BE2C (cell line): ENCODE results near the gene PCSK6.

ENCODE experiments used
- DNase-seq: peaks from one replicate; pipeline ENCODE4 v3.0.0-alpha.2; 2020
- H3K27me3 ChIP-seq: fragments of 250-450 bp; sonication (Bioruptor Pico); 2 replicates; pipeline ENCODE4 v1.5.1; 2020; ENCODE audit warnings: mild to moderate bottlenecking
- H3K36me3 ChIP-seq: fragments of 250-450 bp; sonication (Bioruptor Pico); 2 replicates; pipeline ENCODE4 v1.5.1; 2020; ENCODE audit warnings: mild to moderate bottlenecking
- H3K4me1 ChIP-seq: fragments of 250-450 bp; sonication (Bioruptor Pico); 2 replicates; pipeline ENCODE4 v1.5.1; 2020
- H3K4me3 ChIP-seq: 2 replicates; pipeline ENCODE4 v1.5.1; 2011; ENCODE audit warnings: low read depth, low read length
- H3K9me3 ChIP-seq: fragments of 250-450 bp; sonication (Bioruptor Pico); 2 replicates; pipeline ENCODE4 v1.5.1; 2020
- TF ChIP-seq, protein P1 (sequence below): IDR thresholded peaks from 2 replicates; pipeline ENCODE4 v1.5.1; 2012; ENCODE audit warnings: mild to moderate bottlenecking, low read depth, low read length

The PCSK6 gene

DNA sequence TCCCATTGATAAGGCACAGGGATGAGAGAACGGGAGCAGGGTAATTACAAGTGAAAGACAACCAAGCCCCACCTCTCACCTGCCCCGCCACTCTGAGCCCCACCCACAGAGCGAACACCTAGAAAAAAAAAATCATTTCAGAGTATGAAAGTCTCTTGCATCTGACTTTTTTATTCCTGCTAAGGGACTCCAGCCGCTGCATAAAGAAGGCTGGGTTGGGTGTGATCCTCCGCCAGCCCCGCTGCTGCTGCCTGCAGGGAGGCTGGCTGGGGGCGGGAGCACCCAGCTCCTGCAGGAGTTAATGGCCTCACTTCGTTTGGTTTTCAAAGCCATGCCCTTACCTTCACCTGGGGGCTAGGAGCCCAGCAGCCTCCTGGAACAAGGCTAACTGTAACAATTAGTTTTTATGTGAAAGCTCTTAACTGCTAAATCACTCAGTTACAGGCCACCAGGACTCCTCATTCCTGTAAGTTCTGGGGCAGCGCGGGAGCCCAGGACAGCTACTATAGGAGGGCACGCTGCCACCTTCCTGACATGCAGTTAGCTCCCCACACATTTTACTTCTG, 116.5 kb downstream of the PCSK6 start:
- Histone ChIP-seq H3K36me3 (no peaks in the 10 kb centered on the region), H3K9me3 (no peaks in the 10 kb centered on the region), H3K4me1 (no peaks in the 10 kb centered on the region), H3K27me3 (no peaks in the 10 kb centered on the region), H3K4me3 (no peak overlapping the region)
- DNase-seq: no peak
- TF ChIP-seq, protein P1, sequence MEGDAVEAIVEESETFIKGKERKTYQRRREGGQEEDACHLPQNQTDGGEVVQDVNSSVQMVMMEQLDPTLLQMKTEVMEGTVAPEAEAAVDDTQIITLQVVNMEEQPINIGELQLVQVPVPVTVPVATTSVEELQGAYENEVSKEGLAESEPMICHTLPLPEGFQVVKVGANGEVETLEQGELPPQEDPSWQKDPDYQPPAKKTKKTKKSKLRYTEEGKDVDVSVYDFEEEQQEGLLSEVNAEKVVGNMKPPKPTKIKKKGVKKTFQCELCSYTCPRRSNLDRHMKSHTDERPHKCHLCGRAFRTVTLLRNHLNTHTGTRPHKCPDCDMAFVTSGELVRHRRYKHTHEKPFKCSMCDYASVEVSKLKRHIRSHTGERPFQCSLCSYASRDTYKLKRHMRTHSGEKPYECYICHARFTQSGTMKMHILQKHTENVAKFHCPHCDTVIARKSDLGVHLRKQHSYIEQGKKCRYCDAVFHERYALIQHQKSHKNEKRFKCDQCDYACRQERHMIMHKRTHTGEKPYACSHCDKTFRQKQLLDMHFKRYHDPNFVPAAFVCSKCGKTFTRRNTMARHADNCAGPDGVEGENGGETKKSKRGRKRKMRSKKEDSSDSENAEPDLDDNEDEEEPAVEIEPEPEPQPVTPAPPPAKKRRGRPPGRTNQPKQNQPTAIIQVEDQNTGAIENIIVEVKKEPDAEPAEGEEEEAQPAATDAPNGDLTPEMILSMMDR: no peak

DNA sequence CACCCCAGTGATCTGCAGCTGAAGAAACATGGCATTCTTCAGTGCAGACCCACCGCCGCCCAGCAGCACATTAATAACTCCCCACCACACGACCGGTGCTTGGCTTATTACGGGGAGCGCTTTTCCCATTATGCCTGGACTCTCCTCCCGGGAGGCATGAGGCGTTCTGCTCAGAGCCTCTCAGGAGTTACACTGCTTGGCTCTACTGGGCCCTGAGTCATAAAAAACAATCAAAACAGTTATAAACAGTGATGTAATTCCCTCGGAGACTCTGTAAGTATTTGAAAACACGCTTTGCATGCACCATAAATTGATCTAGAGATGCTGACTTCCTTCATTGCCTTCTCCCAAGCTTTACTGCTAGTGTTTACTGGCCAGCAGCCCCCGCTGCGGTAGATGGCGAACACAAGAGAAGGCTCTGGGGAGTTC, 117.3 kb downstream of the PCSK6 start:
- TF ChIP-seq, protein P1: no peak
- Histone ChIP-seq H3K27me3 (no peaks in the 10 kb centered on the region), H3K4me1 (no peaks in the 10 kb centered on the region), H3K4me3 (no peak overlapping the region), H3K36me3 (no peaks in the 10 kb centered on the region), H3K9me3 (no peaks in the 10 kb centered on the region)
- DNase-seq: no peak

DNA sequence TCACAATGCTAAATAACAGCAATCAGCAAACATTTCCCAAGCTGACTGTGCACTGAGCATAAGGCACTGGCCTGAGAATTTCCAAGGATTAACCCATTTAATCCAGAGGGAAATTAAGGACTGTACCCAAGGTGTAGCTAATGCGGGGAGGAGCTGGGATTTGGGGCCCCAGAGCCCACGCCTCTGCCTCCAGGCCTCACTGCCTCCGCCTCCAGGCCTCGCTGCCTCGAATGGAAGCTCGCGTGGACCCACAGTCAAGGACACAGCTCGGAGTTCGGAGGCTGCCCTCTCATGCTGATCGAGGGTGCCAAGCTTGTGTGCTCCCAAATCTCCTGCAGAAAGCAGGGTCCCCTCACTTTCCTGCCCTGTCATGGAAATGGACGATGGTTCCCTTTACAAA, 118.0 kb downstream of the PCSK6 start:
- TF ChIP-seq, protein P1: no peak
- H3K4me3 ChIP-seq: no peak overlapping the region
- no peaks in the 10 kb centered on the region for H3K4me1 ChIP-seq
- H3K9me3 ChIP-seq: no peaks in the 10 kb centered on the region
- no peaks in the 10 kb centered on the region for H3K36me3 ChIP-seq
- no peaks in the 10 kb centered on the region for H3K27me3 ChIP-seq
- no peak for DNase-seq

DNA sequence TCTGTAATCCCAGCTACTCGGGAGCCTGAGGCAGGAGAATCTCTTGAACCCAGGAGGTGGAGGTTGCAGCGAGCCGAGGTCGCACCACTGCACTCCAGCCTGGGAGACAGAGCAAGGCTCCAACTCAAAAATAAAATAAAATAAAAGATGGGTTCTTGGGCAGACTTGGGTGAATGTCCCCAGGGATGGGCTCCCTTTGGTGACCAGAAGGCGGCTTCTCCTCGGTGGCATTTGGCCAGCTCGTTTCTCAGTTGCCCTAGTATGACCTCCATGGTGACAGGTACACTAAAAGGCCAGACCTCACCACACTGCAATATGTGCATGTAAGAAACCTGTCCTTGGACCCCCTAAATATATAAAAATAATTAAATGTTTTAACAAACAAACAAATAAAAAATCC, 118.4 kb downstream of the PCSK6 start:
- Histone ChIP-seq H3K4me3 (no peak overlapping the region), H3K27me3 (no peaks in the 10 kb centered on the region), H3K36me3 (no peaks in the 10 kb centered on the region), H3K9me3 (no peaks in the 10 kb centered on the region), H3K4me1 (no peaks in the 10 kb centered on the region)
- TF ChIP-seq, protein P1: no peak
- no peak for DNase-seq

DNA sequence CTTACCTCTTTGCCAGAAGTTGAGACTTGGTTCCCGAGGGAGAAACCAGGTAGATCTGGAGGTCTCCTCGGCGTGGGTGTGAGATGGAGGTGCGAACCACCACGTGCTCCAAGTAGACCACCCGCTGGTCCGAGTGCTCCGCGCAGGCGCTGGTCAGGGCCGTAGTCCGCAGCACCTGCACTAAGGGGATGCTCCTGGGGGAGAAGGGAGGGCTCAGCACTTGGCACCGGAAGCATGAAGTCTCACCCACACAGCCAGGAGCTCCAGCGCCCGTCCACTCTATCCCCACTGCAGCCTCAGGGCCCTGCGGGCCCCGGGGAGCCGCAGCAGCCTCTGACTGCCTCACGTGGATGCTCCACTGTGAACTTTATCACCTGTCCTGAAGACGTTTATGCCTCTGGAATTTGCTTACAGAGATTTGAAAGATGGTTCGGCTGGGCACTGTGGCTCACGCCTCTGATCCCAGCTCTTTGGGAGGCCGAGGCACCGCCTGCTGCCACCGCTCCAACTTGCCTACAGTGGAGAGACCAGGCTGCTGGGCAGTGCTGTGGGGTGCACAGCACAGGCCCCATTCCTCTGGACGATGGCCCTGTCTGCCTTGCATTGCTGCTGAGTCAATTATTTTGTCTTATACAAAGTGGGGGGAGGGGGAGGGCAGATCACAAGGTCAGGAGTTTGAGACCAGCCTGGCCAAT, 119.0 kb downstream of the PCSK6 start:
- Histone ChIP-seq H3K27me3 (no peaks in the 10 kb centered on the region), H3K9me3 (no peaks in the 10 kb centered on the region), H3K4me1 (no peaks in the 10 kb centered on the region), H3K36me3 (no peaks in the 10 kb centered on the region), H3K4me3 (no peak overlapping the region)
- no peak for DNase-seq
- TF ChIP-seq, protein P1: no peak

DNA sequence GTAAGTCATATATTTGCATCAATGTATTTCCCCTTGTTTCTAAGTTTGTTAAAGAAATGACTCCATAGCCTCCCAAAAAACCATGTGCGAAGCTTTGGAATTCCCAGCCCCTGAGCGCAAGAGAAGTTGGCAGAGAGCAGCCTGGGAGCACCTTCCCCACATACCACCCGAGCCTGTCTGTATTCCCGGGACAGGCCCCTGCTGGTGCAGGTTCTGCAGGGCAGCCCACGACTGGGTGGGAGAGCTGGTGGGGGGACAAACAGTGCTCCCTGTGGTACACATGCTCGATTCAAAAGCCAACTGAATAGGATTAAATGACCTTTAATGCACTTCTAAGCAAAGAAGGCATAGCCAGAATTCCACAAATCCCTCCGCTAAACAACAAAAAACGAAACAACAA, 119.8 kb downstream of the PCSK6 start:
- no peaks in the 10 kb centered on the region for H3K9me3 ChIP-seq
- H3K4me3 ChIP-seq: no peak overlapping the region
- no peak for DNase-seq
- no peaks in the 10 kb centered on the region for H3K36me3 ChIP-seq
- no peaks in the 10 kb centered on the region for H3K27me3 ChIP-seq
- H3K4me1 ChIP-seq: no peaks in the 10 kb centered on the region
- TF ChIP-seq, protein P1: no peak
